ENCODE measurements around the gene CARD14.

DNA sequence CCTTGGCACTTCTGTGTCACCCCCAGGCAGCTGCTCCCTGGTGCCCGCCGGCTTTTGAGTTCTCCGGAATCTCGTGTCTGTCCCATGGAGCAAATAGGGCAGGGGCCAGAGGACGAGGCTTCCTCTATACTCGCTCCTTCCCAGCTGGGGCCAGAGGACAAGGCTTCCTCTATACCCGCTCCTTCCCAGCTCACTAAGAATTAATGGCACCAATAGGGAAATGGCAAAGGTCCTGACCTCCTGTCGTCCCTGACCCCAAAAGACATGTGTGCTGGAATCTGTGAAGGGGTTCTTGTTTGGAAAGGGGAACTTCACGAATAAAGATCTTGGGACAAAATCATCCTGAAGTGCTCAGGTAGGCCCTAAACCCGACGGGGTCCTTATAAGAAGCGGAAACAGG is 42.7 kb downstream of the CARD14 start:
- TF ChIP-seq POLR2AphosphoS5 (IDR thresholded peaks at IDR 0.05; ENCODE audit: low read depth, low read length): no peak
- TF ChIP-seq TAF1 (IDR thresholded peaks at IDR 0.05; ENCODE audit: borderline replicate concordance, insufficient read depth, low read length): no peak
